Suprapubic skin (tissue), 4 donors: ENCODE data around the gene ZSCAN21. TPM values are rescaled to one million over a fixed set of nuclear protein-coding genes. Genes with fewer than 3 reads are reported as not detected.

Experiments
- DNase-seq, 2 donors: peaks; one replicate each; pipeline ENCODE4 v3.0.0-alpha.2; 2019; ENCODE audit warnings: low spot score in 2 of 2
- H3K27ac ChIP-seq: fragments of 200-600 bp; sonication (generic); one replicate; pipeline ENCODE4 v1.5.1; 2019
- H3K27me3 ChIP-seq: fragments of 200-600 bp; sonication (generic); one replicate; pipeline ENCODE4 v1.5.1; 2019
- H3K36me3 ChIP-seq: fragments of 200-600 bp; sonication (generic); one replicate; pipeline ENCODE4 v1.5.1; 2019
- H3K4me1 ChIP-seq: fragments of 200-600 bp; sonication (generic); one replicate; pipeline ENCODE4 v1.5.1; 2019
- H3K4me3 ChIP-seq: fragments of 200-600 bp; sonication (generic); one replicate; pipeline ENCODE4 v1.5.1; 2019; ENCODE audit warnings: mild to moderate bottlenecking
- H3K9me3 ChIP-seq: fragments of 200-600 bp; sonication (generic); one replicate; pipeline ENCODE4 v1.5.1; 2019
- EP300 ChIP-seq: sonication (generic); formaldehyde crosslinking; IDR thresholded peaks from one replicate; pipeline ENCODE4 v1.6.1; 2017; ENCODE audit warnings: antibody characterized with exemption
- POLR2A ChIP-seq, 2 donors: fragments of 450-650 bp; IDR thresholded peaks; one replicate each; pipeline ENCODE4 v1.6.1; 2017; ENCODE audit warnings: antibody characterized with exemption in 2 of 2, mild to moderate bottlenecking in 2 of 2, moderate library complexity in 2 of 2
- POLR2AphosphoS5 ChIP-seq, 3 donors: sonication (generic); formaldehyde crosslinking; IDR thresholded peaks; one replicate each; pipeline ENCODE4 v1.6.1; 2017; ENCODE audit warnings: antibody characterized with exemption in 3 of 3
- WGBS: methylation state at CpG from one replicate; pipeline ENCODE4 v1.1.5; 2018; 5-methylcytosine and 5-hydroxymethylcytosine counted together
- total RNA-seq, 4 donors: library from RNA; depleted of rRNA; stranded (reverse); fragments of >200 nt; gene quantifications; one replicate each; pipeline ENCODE4 v1.1.0, GENCODE V29; 2016
- TF ChIP-seq, protein P1 (sequence below), 2 donors: fragments of 200-600 bp in 1 of 2; fragments of 450-650 bp in 1 of 2; sonication (generic) in 1 of 2; IDR thresholded peaks; one replicate each; pipeline ENCODE4 v1.5.1; 2016 to 2019; ENCODE audit warnings: antibody characterized with exemption in 2 of 2, mild to moderate bottlenecking in 1 of 2, moderate library complexity in 1 of 2

The ZSCAN21 gene
- total RNA-seq, 4 donors from 2014 or later: 8.9 to 18.5 (median 10.2) TPM

DNA sequence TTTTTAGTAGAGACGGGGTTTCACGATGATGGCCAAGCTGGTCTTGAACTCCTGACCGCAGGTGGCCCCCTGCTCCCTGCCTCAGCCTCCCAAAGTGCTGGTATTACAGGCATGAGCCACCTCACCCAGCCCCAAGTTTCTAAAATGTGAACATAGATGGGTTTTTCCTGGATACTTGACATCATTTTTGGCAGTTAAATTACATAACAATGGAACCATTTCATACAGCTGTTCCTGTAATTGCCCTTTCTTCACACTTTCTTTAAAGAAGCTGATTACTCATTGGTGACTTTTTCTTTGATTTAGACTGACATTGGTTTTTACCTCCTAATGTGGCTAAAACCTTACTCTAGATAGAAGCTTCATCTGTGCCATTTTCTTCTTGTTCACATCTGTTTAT lies 28.3 kb upstream of the ZSCAN21 start:
- Histone ChIP-seq H3K9me3 (no peaks in the 10 kb centered on the region), H3K4me3 (no peak overlapping the region), H3K36me3 (peaks cover 36% of the 10 kb centered on the region), H3K27ac (no peak overlapping the region), H3K4me1 (peaks cover 63% of the 10 kb centered on the region), H3K27me3 (no peaks in the 10 kb centered on the region)
- 72% methylated on average over 3 of the region's 3 CpGs for WGBS
- DNase-seq: no peak
- TF ChIP-seq EP300: no peak
- TF ChIP-seq, protein P1, sequence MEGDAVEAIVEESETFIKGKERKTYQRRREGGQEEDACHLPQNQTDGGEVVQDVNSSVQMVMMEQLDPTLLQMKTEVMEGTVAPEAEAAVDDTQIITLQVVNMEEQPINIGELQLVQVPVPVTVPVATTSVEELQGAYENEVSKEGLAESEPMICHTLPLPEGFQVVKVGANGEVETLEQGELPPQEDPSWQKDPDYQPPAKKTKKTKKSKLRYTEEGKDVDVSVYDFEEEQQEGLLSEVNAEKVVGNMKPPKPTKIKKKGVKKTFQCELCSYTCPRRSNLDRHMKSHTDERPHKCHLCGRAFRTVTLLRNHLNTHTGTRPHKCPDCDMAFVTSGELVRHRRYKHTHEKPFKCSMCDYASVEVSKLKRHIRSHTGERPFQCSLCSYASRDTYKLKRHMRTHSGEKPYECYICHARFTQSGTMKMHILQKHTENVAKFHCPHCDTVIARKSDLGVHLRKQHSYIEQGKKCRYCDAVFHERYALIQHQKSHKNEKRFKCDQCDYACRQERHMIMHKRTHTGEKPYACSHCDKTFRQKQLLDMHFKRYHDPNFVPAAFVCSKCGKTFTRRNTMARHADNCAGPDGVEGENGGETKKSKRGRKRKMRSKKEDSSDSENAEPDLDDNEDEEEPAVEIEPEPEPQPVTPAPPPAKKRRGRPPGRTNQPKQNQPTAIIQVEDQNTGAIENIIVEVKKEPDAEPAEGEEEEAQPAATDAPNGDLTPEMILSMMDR (IDR thresholded peaks at IDR 0.05): no peak
- TF ChIP-seq POLR2AphosphoS5 (IDR thresholded peaks at IDR 0.05): no peak
- TF ChIP-seq POLR2A (IDR thresholded peaks at IDR 0.05): no peak

DNA sequence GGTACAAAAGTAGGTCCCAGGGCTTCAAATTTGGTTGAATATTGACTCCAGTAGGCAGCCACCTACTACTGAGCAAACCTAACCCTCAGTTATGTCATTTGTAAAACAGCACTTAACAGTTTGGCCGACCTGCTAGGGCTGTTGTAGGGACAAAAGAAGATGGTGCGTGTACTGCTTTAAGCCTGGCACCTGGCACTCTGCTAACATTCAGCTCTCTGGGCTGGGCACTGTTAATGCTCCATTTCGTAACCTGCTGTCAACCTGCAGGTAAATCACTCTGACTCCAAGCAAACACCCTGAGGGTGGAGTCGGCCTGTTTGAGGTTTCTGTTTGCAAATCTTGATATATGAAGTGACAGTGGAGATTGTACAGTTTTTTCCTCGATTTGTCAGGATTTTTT lies 27.0 kb upstream of the ZSCAN21 start:
- Histone ChIP-seq H3K9me3 (no peaks in the 10 kb centered on the region), H3K4me3 (no peak overlapping the region), H3K27me3 (no peaks in the 10 kb centered on the region), H3K27ac (peak overlapping the region; percentile 54), H3K4me1 (peaks cover 50% of the 10 kb centered on the region), H3K36me3 (peaks cover 48% of the 10 kb centered on the region)
- peak in 1 of 3 donors; percentile 26 for TF ChIP-seq POLR2AphosphoS5 (IDR thresholded peaks at IDR 0.05)
- TF ChIP-seq, protein P1 (IDR thresholded peaks at IDR 0.05): no peak
- 28% methylated on average over 5 of the region's 5 CpGs for WGBS
- DNase-seq: peak; percentile 72 to 78

DNA sequence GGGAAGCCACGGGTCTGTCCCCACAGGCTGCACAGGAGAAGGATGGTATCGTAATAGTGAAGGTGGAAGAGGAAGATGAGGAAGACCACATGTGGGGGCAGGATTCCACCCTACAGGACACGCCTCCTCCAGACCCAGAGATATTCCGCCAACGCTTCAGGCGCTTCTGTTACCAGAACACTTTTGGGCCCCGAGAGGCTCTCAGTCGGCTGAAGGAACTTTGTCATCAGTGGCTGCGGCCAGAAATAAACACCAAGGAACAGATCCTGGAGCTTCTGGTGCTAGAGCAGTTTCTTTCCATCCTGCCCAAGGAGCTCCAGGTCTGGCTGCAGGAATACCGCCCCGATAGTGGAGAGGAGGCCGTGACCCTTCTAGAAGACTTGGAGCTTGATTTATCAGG lies 26.0 kb upstream of the ZSCAN21 start:
- Histone ChIP-seq H3K27ac (peak overlapping the region; percentile 54), H3K9me3 (no peaks in the 10 kb centered on the region), H3K27me3 (no peaks in the 10 kb centered on the region), H3K4me1 (peaks cover 42% of the 10 kb centered on the region), H3K36me3 (peaks cover 54% of the 10 kb centered on the region), H3K4me3 (no peak overlapping the region)
- DNase-seq: peak in 1 of 2 donors; percentile 75
- 77% methylated on average over 12 of the region's 12 CpGs for WGBS
- TF ChIP-seq EP300: no peak

DNA sequence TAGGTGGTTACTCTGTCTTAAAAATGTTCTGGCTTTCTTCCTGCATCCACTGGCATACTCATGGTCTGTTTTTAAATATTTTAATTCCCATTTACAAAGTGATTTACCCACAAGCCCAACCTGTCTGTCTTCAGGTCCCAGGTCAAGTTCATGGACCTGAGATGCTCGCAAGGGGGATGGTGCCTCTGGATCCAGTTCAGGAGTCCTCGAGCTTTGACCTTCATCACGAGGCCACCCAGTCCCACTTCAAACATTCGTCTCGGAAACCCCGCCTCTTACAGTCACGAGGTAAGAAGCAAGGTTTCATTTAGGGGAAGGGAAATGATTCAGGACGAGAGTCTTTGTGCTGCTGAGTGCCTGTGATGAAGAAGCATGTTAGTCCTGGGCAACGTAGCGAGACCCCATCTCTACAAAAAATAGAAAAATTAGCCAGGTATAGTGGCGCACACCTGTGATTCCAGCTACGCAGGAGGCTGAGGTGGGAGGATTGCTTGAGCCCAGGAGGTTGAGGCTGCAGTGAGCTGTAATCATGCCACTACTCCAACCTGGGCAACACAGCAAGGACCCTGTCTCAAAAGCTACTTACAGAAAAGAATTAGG lies 25.5 kb upstream of the ZSCAN21 start:
- peak in 1 of 2 donors; percentile 29 for DNase-seq
- no peak for TF ChIP-seq EP300
- TF ChIP-seq, protein P1 (IDR thresholded peaks at IDR 0.05): no peak
- no peak for TF ChIP-seq POLR2AphosphoS5 (IDR thresholded peaks at IDR 0.05)
- no peak for TF ChIP-seq POLR2A (IDR thresholded peaks at IDR 0.05)
- Histone ChIP-seq H3K4me3 (no peak overlapping the region), H3K27me3 (no peaks in the 10 kb centered on the region), H3K4me1 (peaks cover 37% of the 10 kb centered on the region), H3K36me3 (peaks cover 55% of the 10 kb centered on the region), H3K9me3 (no peaks in the 10 kb centered on the region), H3K27ac (peak overlapping the region; percentile 54)
- 80% methylated on average over 12 of the region's 12 CpGs for WGBS

DNA sequence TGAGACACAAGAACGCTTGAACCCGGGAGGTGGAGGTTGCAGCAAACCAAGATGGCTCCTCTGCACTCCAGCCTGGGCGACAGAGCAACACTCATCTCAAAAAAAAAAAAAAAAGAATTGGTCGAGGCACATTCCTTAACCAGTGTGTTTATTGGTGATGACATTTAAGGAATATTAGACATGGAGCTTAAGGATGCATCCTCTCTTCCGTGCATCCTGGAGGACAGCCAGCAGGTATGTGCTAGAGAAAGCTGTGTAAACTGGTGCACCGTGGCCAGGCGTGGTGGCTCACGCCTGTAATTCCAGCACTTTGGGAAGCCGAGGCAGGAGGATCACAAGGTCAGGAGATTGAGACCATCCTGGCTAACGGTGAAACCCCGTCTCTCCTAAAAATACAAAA lies 22.4 kb upstream of the ZSCAN21 start:
- Histone ChIP-seq H3K9me3 (no peaks in the 10 kb centered on the region), H3K36me3 (peaks cover 80% of the 10 kb centered on the region), H3K27me3 (no peaks in the 10 kb centered on the region), H3K27ac (no peak overlapping the region), H3K4me3 (no peak overlapping the region), H3K4me1 (peaks cover 18% of the 10 kb centered on the region)
- DNase-seq: peak in 1 of 2 donors; percentile 29
- WGBS: 90% methylated on average over 11 of the region's 11 CpGs
- no peak for TF ChIP-seq EP300
- TF ChIP-seq POLR2A (IDR thresholded peaks at IDR 0.05): no peak

DNA sequence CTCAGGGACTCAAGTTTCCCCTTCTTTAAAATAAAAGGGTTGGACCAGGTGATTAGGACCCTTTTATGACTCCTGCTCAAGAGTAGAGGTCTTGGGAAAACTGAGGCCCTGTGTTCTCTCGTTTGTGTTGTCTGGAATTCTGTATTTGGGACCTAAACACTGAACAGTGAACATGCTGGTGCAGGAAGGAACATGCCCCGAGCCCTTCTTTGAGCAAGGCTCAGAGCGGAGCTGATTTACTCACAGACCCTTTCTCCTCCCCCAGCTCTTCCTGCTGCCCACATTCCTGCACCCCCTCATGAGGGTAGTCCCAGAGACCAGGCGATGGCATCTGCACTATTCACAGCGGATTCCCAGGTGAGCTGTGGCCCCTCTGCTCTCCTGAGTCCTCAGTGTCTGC lies 20.0 kb upstream of the ZSCAN21 start:
- Histone ChIP-seq H3K36me3 (peaks cover 87% of the 10 kb centered on the region), H3K4me1 (peaks cover 4% of the 10 kb centered on the region), H3K27me3 (no peaks in the 10 kb centered on the region), H3K9me3 (no peaks in the 10 kb centered on the region), H3K4me3 (no peak overlapping the region), H3K27ac (no peak overlapping the region)
- 70% methylated on average over 5 of the region's 5 CpGs for WGBS
- TF ChIP-seq EP300 (no peak), POLR2AphosphoS5 (IDR thresholded peaks at IDR 0.05) (no peak), POLR2A (IDR thresholded peaks at IDR 0.05) (no peak)
- TF ChIP-seq, protein P1 (IDR thresholded peaks at IDR 0.05): no peak
- DNase-seq: no peak
